Dedifferentiated amniotic fluid mesenchymal stem cell (primary cell): ENCODE data around the gene KRTAP5-4.
A peak's percentile ranks its signal among the peaks of the same experiment; 100 is the strongest.

Experiments used
- DNase-seq: peaks from one replicate; pipeline ENCODE4 v3.0.0-alpha.2; 2016; ENCODE audit errors: extremely low spot score

The KRTAP5-4 gene

GRCh38 chr11:1572197-1573076, 49.5 kb downstream of the KRTAP5-4 start, which contains the start of gene DUSP8:
DUSP8 (minus strand) TSS chr11:1572271; CDS start chr11:1565826, 6,445 bp downstream.
- DNase-seq = peak; percentile 75

- no peak for DNase-seq
These were observed 50.2 kb downstream of the KRTAP5-4 start for GRCh38 chr11:1571760-1572196.
